ENCODE data around the gene CCDC124. TPM values are rescaled to one million over a fixed set of nuclear protein-coding genes. Genes with fewer than 3 reads are reported as not detected.

The CCDC124 gene
- total and polyA plus RNA-seq, 2 donors from 2014 or later = 59.5 to 120 TPM

GRCh38 chr19:17920527-17920926 is 12.3 kb upstream of the CCDC124 start:
- no peak overlapping the region for H3K9ac ChIP-seq (ENCODE audit: low read length in 3 of 3)
- TF ChIP-seq, protein P1, sequence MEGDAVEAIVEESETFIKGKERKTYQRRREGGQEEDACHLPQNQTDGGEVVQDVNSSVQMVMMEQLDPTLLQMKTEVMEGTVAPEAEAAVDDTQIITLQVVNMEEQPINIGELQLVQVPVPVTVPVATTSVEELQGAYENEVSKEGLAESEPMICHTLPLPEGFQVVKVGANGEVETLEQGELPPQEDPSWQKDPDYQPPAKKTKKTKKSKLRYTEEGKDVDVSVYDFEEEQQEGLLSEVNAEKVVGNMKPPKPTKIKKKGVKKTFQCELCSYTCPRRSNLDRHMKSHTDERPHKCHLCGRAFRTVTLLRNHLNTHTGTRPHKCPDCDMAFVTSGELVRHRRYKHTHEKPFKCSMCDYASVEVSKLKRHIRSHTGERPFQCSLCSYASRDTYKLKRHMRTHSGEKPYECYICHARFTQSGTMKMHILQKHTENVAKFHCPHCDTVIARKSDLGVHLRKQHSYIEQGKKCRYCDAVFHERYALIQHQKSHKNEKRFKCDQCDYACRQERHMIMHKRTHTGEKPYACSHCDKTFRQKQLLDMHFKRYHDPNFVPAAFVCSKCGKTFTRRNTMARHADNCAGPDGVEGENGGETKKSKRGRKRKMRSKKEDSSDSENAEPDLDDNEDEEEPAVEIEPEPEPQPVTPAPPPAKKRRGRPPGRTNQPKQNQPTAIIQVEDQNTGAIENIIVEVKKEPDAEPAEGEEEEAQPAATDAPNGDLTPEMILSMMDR (IDR thresholded peaks at IDR 0.05; ENCODE audit: borderline replicate concordance, extremely low read depth, insufficient read depth) = no peak
- no peaks in the 10 kb centered on the region for H3K4me1 ChIP-seq (ENCODE audit: control insufficient read depth in 2 of 3, insufficient read depth in 2 of 3, low read depth in 1 of 3, low read length in 3 of 3)
- H3K9me3 ChIP-seq (ENCODE audit: control insufficient read depth in 2 of 3, insufficient read depth in 1 of 3, low read length in 3 of 3) = peaks cover 0 to 2% (median 0%) of the 10 kb centered on the region in 3 donors
- intact Hi-C loops (cut with DNase I) = no loop called here
- no peak overlapping the region for H3K27ac ChIP-seq (ENCODE audit: low read depth in 2 of 2, low read length in 2 of 2)
- no peak overlapping the region for H3K4me3 ChIP-seq (ENCODE audit: low read length in 3 of 3)
- H3K27me3 ChIP-seq (ENCODE audit: control insufficient read depth, insufficient read depth, low read length) = no peaks in the 10 kb centered on the region
- FAIRE-seq = no peak
- H3K36me3 ChIP-seq (ENCODE audit: control insufficient read depth in 2 of 3, insufficient read depth in 3 of 3, low read length in 3 of 3) = no peaks in the 10 kb centered on the region
- DNase-seq = no peak

DNA sequence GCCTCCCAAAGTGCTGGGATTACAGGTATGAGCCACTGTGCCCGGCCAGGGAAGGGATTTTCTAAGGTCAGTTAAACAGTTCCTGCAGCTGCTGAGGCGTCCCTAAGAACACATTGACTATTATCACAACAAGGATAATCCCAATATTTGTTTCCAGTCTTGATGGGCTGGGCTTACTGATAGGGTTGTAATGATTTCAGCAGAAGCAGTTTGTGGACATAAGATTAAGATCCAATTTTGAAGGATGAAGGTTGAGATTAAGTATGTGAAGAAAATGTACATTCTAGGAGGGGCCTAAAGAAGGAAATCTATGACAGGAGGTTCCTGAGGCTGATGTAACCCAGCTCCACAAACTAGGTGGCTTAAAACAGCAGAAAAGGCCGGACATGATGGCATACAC is 10.7 kb upstream of the CCDC124 start:
- Histone ChIP-seq H3K9me3 (ENCODE audit: control insufficient read depth in 2 of 3, insufficient read depth in 1 of 3, low read length in 3 of 3) (peaks cover 0 to 2% (median 0%) of the 10 kb centered on the region in 3 donors), H3K36me3 (ENCODE audit: control insufficient read depth in 2 of 3, insufficient read depth in 3 of 3, low read length in 3 of 3) (no peaks in the 10 kb centered on the region), H3K4me1 (ENCODE audit: control insufficient read depth in 2 of 3, insufficient read depth in 2 of 3, low read depth in 1 of 3, low read length in 3 of 3) (no peaks in the 10 kb centered on the region), H3K9ac (ENCODE audit: low read length in 3 of 3) (no peak overlapping the region), H3K4me3 (ENCODE audit: low read length in 3 of 3) (no peak overlapping the region), H3K27me3 (ENCODE audit: control insufficient read depth, insufficient read depth, low read length) (no peaks in the 10 kb centered on the region), H3K27ac (ENCODE audit: low read depth in 2 of 2, low read length in 2 of 2) (no peak overlapping the region)
- TF ChIP-seq, protein P1 (IDR thresholded peaks at IDR 0.05; ENCODE audit: borderline replicate concordance, extremely low read depth, insufficient read depth) = no peak
- intact Hi-C loops (cut with DNase I) = no loop called here
- DNase-seq (no peak), FAIRE-seq (no peak)

- H3K4me3 ChIP-seq (ENCODE audit: low read length in 3 of 3) = no peak overlapping the region
- no peak overlapping the region for H3K27ac ChIP-seq (ENCODE audit: low read depth in 2 of 2, low read length in 2 of 2)
- FAIRE-seq (no peak), DNase-seq (no peak)
- no peaks in the 10 kb centered on the region for H3K9me3 ChIP-seq (ENCODE audit: control insufficient read depth in 2 of 3, insufficient read depth in 1 of 3, low read length in 3 of 3)
- TF ChIP-seq, protein P1 (IDR thresholded peaks at IDR 0.05; ENCODE audit: borderline replicate concordance, extremely low read depth, insufficient read depth) = no peak
- no peaks in the 10 kb centered on the region for H3K4me1 ChIP-seq (ENCODE audit: control insufficient read depth in 2 of 3, insufficient read depth in 2 of 3, low read depth in 1 of 3, low read length in 3 of 3)
- H3K9ac ChIP-seq (ENCODE audit: low read length in 3 of 3) = no peak overlapping the region
- no peaks in the 10 kb centered on the region for H3K36me3 ChIP-seq (ENCODE audit: control insufficient read depth in 2 of 3, insufficient read depth in 3 of 3, low read length in 3 of 3)
- intact Hi-C loops (cut with DNase I) = no loop called here
- H3K27me3 ChIP-seq (ENCODE audit: control insufficient read depth, insufficient read depth, low read length) = no peaks in the 10 kb centered on the region
These were observed 6.8 kb upstream of the CCDC124 start for GRCh38 chr19:17926044-17926443.

DNA sequence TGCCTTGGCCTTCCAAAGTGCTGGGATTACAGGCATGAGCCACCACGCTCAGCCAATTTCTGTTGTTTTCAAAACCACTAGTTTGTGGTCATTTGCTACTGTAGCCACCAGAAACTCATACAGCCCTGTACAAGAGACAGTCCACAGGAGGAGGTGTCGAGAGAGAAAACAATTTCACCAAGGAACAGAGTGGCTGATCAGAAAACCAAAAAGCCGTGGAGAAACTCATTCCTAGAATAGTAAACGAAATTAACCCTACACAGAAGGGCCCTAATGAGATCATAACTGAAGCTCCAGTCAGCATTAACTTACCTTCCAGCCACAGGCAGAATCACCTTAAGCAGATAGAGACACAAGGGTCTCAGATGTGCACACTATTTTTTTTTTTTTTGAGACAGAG is 3.8 kb upstream of the CCDC124 start:
- FAIRE-seq = no peak
- Histone ChIP-seq H3K36me3 (ENCODE audit: control insufficient read depth in 2 of 3, insufficient read depth in 3 of 3, low read length in 3 of 3) (no peaks in the 10 kb centered on the region), H3K9ac (ENCODE audit: low read length in 3 of 3) (no peak overlapping the region), H3K9me3 (ENCODE audit: control insufficient read depth in 2 of 3, insufficient read depth in 1 of 3, low read length in 3 of 3) (no peaks in the 10 kb centered on the region), H3K4me3 (ENCODE audit: low read length in 3 of 3) (no peak overlapping the region), H3K4me1 (ENCODE audit: control insufficient read depth in 2 of 3, insufficient read depth in 2 of 3, low read depth in 1 of 3, low read length in 3 of 3) (peaks cover 0 to 12% (median 0%) of the 10 kb centered on the region in 3 donors), H3K27me3 (ENCODE audit: control insufficient read depth, insufficient read depth, low read length) (no peaks in the 10 kb centered on the region), H3K27ac (ENCODE audit: low read depth in 2 of 2, low read length in 2 of 2) (no peak overlapping the region)
- intact Hi-C loops (cut with DNase I) = no loop called here
- no peak for DNase-seq
- TF ChIP-seq, protein P1 (IDR thresholded peaks at IDR 0.05; ENCODE audit: borderline replicate concordance, extremely low read depth, insufficient read depth) = no peak
